RPMI7951 (cell line): ENCODE measurements around the gene RNF141. TPM values are rescaled to one million over a fixed set of nuclear protein-coding genes. Genes with fewer than 3 reads are reported as not detected.
A peak's percentile ranks its signal among the peaks of the same experiment; 100 is the strongest.

ENCODE experiments used
- DNase-seq: peaks from one replicate; pipeline ENCODE4 v3.0.0-alpha.2; 2012; ENCODE audit warnings: low read depth
- total RNA-seq: library from RNA; depleted of rRNA; stranded (reverse); fragments of >200 nt; shearing (Covaris generic); gene quantifications from 2 replicates; pipeline ENCODE4 v1.2.3, GENCODE V29; 2014

RNF141 gene
- total RNA-seq, 1 experiment from 2014 or later: 30.5 TPM

GRCh38 chr11:10561043-10561818 lies 20.2 kb upstream of the RNF141 start:
- DNase-seq: no peak

GRCh38 chr11:10558288-10558687 lies 17.3 kb upstream of the RNF141 start:
- DNase-seq: no peak

- no peak for DNase-seq
Measured at GRCh38 chr11:10556590-10556989, 15.6 kb upstream of the RNF141 start.

DNA sequence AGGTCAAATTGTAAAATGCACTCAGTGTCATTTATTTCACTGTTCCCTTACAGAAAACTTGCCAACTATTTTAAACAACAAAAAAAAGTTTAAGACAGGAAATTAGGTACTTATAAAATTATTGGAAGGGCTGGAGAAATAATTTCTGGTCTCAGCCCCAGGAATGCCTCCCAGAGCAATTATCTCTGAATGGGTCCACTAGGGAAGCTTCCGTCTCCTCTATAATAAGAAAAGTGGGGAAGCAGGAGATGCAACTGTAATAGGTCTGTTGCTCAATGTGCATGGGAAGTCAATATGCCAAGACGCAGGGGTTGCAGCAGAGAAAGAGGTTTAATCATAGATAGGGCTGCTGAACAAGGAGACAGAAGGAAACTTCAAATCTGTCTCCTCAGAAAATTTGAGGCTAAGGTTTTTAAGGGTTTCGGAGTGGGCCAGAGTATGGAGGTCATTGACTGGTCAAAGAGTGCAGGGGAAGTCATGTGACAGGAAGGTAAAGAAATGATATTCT lies 10.9 kb upstream of the RNF141 start:
- no peak for DNase-seq

GRCh38 chr11:10551290-10551592 lies 10.3 kb upstream of the RNF141 start:
- peak; percentile 39 for DNase-seq

DNA sequence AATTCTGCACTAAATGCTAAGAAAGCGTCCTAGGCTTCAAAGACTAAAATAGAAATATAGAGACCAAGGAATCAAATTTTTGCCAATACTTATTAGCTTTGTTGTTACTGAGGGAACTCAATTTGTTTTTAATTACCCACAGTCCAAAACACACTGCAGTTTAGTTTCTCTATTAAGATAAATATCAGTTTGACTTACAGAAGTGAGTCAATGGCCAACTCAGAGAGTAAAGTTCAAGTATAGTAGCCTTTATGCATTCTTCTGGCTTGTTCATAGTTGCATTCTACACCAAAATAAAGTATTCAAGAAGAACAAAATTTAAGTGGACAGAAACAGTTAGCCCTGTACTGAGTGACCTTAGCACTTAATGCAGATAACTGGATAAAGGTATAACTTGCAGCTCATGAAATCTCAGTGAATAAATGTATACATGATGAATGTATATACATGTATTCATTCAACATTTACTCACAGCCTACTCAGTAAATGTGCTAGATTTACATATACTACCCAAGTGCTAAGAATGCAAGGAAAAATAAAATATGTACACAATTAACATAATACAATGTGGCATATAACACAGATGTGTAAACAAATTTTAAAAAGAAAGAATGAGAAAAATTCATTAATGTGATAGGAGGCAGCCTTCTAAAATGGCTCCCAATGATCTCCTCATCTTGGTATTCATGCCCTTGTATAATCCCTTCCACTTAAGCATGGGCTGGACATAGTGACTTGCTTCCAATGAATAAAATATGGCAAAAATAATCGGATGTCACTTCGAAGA lies 9.7 kb upstream of the RNF141 start:
- DNase-seq: peak; percentile 61

GRCh38 chr11:10544491-10545465 lies 3.8 kb upstream of the RNF141 start:
- DNase-seq: no peak

GRCh38 chr11:10543782-10544181 lies 2.8 kb upstream of the RNF141 start:
- no peak for DNase-seq

- no peak for DNase-seq
Measured at GRCh38 chr11:10542776-10543175, 1.8 kb upstream of the RNF141 start.

DNA sequence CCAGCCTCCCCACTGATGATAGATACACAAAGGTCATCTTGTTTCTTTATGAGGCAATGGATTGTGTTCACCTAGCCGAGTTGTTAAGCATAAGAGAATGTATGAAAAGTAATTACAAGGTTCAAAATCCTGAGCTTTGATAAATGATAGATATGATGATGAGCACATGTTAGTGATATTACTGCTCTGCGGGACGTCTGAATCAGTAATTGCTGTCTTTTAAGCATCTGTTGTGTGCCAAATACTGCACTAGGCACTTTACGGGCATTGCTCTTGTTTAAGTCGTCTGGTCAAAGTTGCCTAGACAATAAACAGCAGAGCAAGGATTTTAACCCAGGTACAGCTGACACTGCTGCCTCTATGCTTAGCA lies 559 bp upstream of the RNF141 start:
- no peak for DNase-seq

GRCh38 chr11:10540546-10540914 lies 457 bp downstream of the RNF141 start:
- DNase-seq: no peak

DNA sequence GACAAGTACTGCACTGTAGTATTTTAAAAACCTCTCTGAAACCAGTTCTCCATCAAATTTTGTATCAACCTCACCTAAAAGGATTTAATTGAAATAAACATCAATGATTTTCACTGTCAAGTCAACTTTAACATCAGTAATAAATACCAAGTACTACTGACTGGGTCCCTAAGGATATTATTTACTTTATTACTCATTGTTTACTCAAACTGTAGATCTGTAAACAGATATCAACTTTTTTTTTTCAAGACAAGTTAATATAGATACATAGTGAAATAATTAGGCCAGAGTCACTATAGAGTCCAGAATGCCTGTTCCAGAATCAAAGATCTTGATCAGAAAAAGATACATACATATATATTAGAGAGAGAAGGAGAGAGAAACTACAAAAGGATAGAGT lies 1.6 kb downstream of the RNF141 start:
- DNase-seq: no peak

- no peak for DNase-seq
Measured at GRCh38 chr11:10538924-10539323, 2.1 kb downstream of the RNF141 start.

GRCh38 chr11:10537600-10537999 lies 3.4 kb downstream of the RNF141 start:
- no peak for DNase-seq

GRCh38 chr11:10534316-10534715 lies 6.7 kb downstream of the RNF141 start:
- no peak for DNase-seq

DNA sequence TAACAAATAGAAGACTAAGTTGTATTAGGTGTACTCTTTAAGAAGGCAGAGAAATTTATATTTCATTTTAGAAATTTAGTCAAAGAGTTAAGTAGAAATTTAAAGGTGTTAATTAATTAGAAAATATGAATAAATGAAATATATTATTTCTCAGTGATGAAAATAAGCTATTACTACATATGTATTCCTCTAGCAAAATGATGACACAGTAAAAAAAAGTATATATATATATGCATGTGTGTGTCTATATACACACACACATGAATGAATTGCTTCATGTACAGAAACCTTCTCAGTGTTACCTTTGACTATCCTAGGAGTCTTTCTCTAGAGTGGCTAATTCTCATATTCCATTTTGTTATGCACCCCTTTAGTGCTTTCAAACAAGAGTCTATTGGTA lies 7.7 kb downstream of the RNF141 start:
- DNase-seq: no peak

GRCh38 chr11:10532526-10532925 lies 8.5 kb downstream of the RNF141 start:
- no peak for DNase-seq

DNA sequence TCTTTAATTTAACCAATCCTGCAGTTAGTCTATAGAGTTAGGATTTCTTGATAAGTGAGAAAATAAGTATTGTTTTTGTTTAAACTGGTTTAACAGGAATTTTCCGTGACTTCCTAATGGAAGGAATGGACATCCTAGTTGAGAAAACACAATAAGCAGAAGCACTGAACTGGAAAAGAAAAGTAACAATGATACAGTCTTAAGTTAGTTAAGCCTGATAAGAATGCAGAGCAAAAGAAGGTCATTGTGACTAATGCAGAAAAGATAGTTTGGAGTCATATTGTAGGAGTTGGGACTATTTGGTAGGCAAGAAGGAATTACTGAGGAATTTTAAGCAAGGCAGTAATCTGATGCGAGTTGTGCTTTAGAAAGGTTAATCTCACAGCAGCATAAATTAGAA lies 11.7 kb downstream of the RNF141 start:
- no peak for DNase-seq

DNA sequence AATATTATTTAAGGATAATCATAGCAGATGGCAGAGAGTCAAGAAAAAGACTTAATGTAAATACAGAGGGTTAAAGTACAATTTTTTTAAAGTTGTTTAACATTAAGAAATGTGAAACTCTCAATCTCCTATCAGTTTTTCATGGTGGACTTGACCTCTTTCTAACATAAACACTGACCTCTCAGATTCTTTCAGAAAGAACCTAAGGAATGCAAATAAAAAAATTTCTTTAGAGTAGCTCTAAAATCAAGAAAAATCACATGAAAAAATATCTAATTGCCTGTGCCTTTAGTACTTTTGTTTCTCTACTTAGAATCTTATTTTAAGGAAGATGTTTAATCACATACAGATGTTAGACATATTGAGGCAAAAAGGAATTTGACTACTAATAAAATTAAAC lies 12.9 kb downstream of the RNF141 start:
- DNase-seq: no peak

- no peak for DNase-seq
Measured at GRCh38 chr11:10526974-10527918, 13.7 kb downstream of the RNF141 start.

DNA sequence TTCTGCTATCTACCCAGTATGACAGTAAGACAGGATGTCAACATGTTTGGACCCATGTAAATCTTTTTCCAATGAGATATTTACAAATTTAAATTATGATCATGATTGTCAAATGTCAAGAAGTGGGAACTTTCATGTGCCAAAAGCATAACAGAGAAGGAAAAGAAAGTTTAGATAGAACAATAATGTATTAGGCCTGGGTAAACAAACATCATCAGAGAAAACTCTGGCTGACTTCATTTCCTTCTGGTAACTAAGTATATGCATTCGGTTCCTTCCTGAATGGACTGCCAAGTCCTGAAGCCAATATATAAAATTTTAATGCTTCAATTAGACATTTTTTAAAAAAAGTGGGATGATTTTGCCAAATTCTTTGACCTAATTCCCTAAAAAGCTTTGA lies 16.5 kb downstream of the RNF141 start:
- no peak for DNase-seq
